Osteoblast (primary cell): Measurements from ENCODE around the gene AP4E1. TPM values are rescaled to one million over a fixed set of nuclear protein-coding genes. Genes with fewer than 3 reads are reported as not detected.

ENCODE experiments used
- DNase-seq: peaks from one replicate; pipeline ENCODE4 v3.0.0; 2011; ENCODE audit warnings: low spot score, mixed read lengths; ENCODE audit not compliant: insufficient read length; ENCODE audit errors: missing footprints
- H2AFZ ChIP-seq: 2 replicates; pipeline ENCODE4 v1.6.0; 2011; ENCODE audit warnings: mild to moderate bottlenecking, low read length
- H3K27ac ChIP-seq: 2 replicates; pipeline ENCODE4 v1.5.1; 2011; ENCODE audit warnings: mild to moderate bottlenecking, low read depth, low read length, moderate library complexity
- H3K27me3 ChIP-seq: 2 replicates; pipeline ENCODE4 v1.6.0; 2012; ENCODE audit warnings: mild to moderate bottlenecking, control low read depth, inconsistent platforms, low read length, moderate library complexity; ENCODE audit not compliant: insufficient read depth
- H3K36me3 ChIP-seq: 2 replicates; pipeline ENCODE4 v1.5.1; 2011; ENCODE audit warnings: mild to moderate bottlenecking, low read length, control low read depth, moderate library complexity; ENCODE audit not compliant: insufficient read depth
- H3K4me1 ChIP-seq: 2 replicates; pipeline ENCODE4 v1.5.1; 2011; ENCODE audit warnings: mild to moderate bottlenecking, low read length, control low read depth, moderate library complexity; ENCODE audit not compliant: insufficient read depth
- H3K4me2 ChIP-seq: 2 replicates; pipeline ENCODE4 v1.6.0; 2011; ENCODE audit warnings: mild to moderate bottlenecking, low read length; ENCODE audit not compliant: insufficient read depth
- H3K4me3 ChIP-seq: fragments of 200-600 bp; sonication (generic); 3 replicates; pipeline ENCODE4 v1.5.1; 2012; ENCODE audit warnings: mild to moderate bottlenecking, low read length, inconsistent platforms; ENCODE audit not compliant: insufficient read depth
- H3K79me2 ChIP-seq: 2 replicates; pipeline ENCODE4 v1.6.0; 2012; ENCODE audit warnings: mild to moderate bottlenecking, low read length, control low read depth, inconsistent platforms; ENCODE audit not compliant: insufficient read depth
- H3K9me3 ChIP-seq: 2 replicates; pipeline ENCODE4 v1.5.1; 2011; ENCODE audit warnings: low read depth, low read length, control low read depth
- H4K20me1 ChIP-seq: 2 replicates; pipeline ENCODE4 v1.6.0; 2012; ENCODE audit warnings: mild to moderate bottlenecking, low read length, control low read depth; ENCODE audit not compliant: insufficient read depth
- total RNA-seq: library from RNA; depleted of rRNA; stranded (reverse); fragments of >200 nt; gene quantifications from 2 replicates; pipeline ENCODE4 v1.2.3, GENCODE V29; 2012
- TF ChIP-seq, protein P1 (sequence below): IDR thresholded peaks from 2 replicates; pipeline ENCODE4 v1.5.1; 2011; ENCODE audit warnings: mild to moderate bottlenecking, low read depth, low read length, moderate library complexity; ENCODE audit errors: extremely low read depth

The AP4E1 gene
- total RNA-seq, 1 donor, result 19.2 TPM

GRCh38 chr15:50997371-50998051, 89.0 kb downstream of the AP4E1 start:
- no peak overlapping the region for H3K4me3 ChIP-seq
- H3K4me1 ChIP-seq, result peaks cover 17% of the 10 kb centered on the region
- H4K20me1 ChIP-seq, result no peaks in the 10 kb centered on the region
- H2AFZ ChIP-seq, result no peak overlapping the region
- TF ChIP-seq, protein P1, sequence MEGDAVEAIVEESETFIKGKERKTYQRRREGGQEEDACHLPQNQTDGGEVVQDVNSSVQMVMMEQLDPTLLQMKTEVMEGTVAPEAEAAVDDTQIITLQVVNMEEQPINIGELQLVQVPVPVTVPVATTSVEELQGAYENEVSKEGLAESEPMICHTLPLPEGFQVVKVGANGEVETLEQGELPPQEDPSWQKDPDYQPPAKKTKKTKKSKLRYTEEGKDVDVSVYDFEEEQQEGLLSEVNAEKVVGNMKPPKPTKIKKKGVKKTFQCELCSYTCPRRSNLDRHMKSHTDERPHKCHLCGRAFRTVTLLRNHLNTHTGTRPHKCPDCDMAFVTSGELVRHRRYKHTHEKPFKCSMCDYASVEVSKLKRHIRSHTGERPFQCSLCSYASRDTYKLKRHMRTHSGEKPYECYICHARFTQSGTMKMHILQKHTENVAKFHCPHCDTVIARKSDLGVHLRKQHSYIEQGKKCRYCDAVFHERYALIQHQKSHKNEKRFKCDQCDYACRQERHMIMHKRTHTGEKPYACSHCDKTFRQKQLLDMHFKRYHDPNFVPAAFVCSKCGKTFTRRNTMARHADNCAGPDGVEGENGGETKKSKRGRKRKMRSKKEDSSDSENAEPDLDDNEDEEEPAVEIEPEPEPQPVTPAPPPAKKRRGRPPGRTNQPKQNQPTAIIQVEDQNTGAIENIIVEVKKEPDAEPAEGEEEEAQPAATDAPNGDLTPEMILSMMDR, result no peak
- no peaks in the 10 kb centered on the region for H3K9me3 ChIP-seq
- no peak for DNase-seq
- H3K36me3 ChIP-seq, result peaks cover 30% of the 10 kb centered on the region
- no peaks in the 10 kb centered on the region for H3K79me2 ChIP-seq
- no peaks in the 10 kb centered on the region for H3K27me3 ChIP-seq
- H3K4me2 ChIP-seq, result no peak overlapping the region
- H3K27ac ChIP-seq, result peak overlapping the region; percentile 70

DNA sequence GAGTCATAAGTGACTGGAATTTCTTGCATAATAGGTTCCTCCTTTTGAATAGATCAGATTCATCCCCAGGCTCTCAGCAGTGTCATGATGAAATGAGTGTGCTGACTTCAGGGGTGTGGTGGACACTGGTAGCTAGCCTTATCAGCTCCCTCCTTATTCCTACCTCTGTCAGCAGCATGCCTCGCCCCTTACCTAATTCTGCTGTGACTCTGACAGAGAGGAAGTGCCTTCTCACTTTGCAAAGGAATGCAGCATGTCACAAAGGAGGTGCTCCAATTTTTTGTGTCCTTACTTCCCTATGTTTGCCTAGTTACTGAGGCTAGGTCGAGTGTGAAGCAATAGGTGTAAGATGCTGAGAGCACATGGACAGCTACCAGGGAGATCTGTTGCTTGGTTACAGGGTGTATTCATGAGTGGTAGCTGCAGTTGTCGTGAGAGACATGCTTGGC, 95.6 kb downstream of the AP4E1 start:
- Histone ChIP-seq H2AFZ (no peak overlapping the region), H3K27ac (peak overlapping the region; percentile 24), H3K27me3 (no peaks in the 10 kb centered on the region), H3K4me1 (peaks cover 4% of the 10 kb centered on the region), H4K20me1 (no peaks in the 10 kb centered on the region), H3K9me3 (no peaks in the 10 kb centered on the region), H3K36me3 (peaks cover 34% of the 10 kb centered on the region), H3K4me2 (no peak overlapping the region), H3K79me2 (no peaks in the 10 kb centered on the region), H3K4me3 (no peak overlapping the region)
- TF ChIP-seq, protein P1, result no peak
- no peak for DNase-seq

- H3K27me3 ChIP-seq, result no peaks in the 10 kb centered on the region
- no peak overlapping the region for H3K4me2 ChIP-seq
- no peak overlapping the region for H3K27ac ChIP-seq
- TF ChIP-seq, protein P1, result no peak
- peaks cover 4% of the 10 kb centered on the region for H3K4me1 ChIP-seq
- H3K79me2 ChIP-seq, result no peaks in the 10 kb centered on the region
- DNase-seq, result no peak
- no peaks in the 10 kb centered on the region for H3K9me3 ChIP-seq
- H2AFZ ChIP-seq, result no peak overlapping the region
- no peak overlapping the region for H3K4me3 ChIP-seq
- H4K20me1 ChIP-seq, result no peaks in the 10 kb centered on the region
- peaks cover 21% of the 10 kb centered on the region for H3K36me3 ChIP-seq
Observed at GRCh38 chr15:51006336-51006985, 98.0 kb downstream of the AP4E1 start.

GRCh38 chr15:51007131-51007666, 98.7 kb downstream of the AP4E1 start:
- H3K27ac ChIP-seq, result no peak overlapping the region
- DNase-seq, result no peak
- TF ChIP-seq, protein P1, result no peak
- H3K79me2 ChIP-seq, result no peaks in the 10 kb centered on the region
- no peaks in the 10 kb centered on the region for H3K27me3 ChIP-seq
- H3K4me3 ChIP-seq, result no peak overlapping the region
- no peaks in the 10 kb centered on the region for H4K20me1 ChIP-seq
- peaks cover 4% of the 10 kb centered on the region for H3K4me1 ChIP-seq
- peaks cover 14% of the 10 kb centered on the region for H3K36me3 ChIP-seq
- H3K4me2 ChIP-seq, result no peak overlapping the region
- H3K9me3 ChIP-seq, result no peaks in the 10 kb centered on the region
- H2AFZ ChIP-seq, result no peak overlapping the region
